SK-N-SH treated with all-trans-retinoic acid at 6 μM for 48 hours (cell line): ENCODE measurements around the gene TMEM63A.

ENCODE experiments used
- ATAC-seq: fragments of 200-7000 bp; cut with Tn5 transposase; 3 replicates; pipeline ENCODE4 v1.9.1; 2020; ENCODE audit warnings: mild to moderate bottlenecking, moderate library complexity
- ARNTL ChIP-seq: fragments of 450-650 bp; formaldehyde crosslinking; IDR thresholded peaks from 2 replicates; pipeline ENCODE4 v1.5.0; 2020; ENCODE audit warnings: low read depth, mild to moderate bottlenecking, moderate library complexity, borderline replicate concordance
- ESRRG ChIP-seq: fragments of 250-450 bp; sonication (Bioruptor Pico); IDR thresholded peaks from 2 replicates; pipeline ENCODE4 v1.6.1; 2021; ENCODE audit warnings: mild to moderate bottlenecking
- GLIS3 ChIP-seq: fragments of 250-450 bp; sonication (Bioruptor Pico); IDR thresholded peaks from 2 replicates; pipeline ENCODE4 v1.5.0; 2020; ENCODE audit warnings: mild to moderate bottlenecking, moderate library complexity
- ISL1 ChIP-seq: fragments of 250-450 bp; sonication (Bioruptor Pico); IDR thresholded peaks from 2 replicates; pipeline ENCODE4 v2.1.2; 2022; ENCODE audit warnings: mild to moderate bottlenecking, moderate library complexity
- OSR1 ChIP-seq: fragments of 250-450 bp; sonication (Bioruptor Pico); IDR thresholded peaks from 2 replicates; pipeline ENCODE4 v1.8.0; 2022; ENCODE audit warnings: moderate library complexity, mild to moderate bottlenecking, inconsistent platforms
- PPARA ChIP-seq: fragments of 250-450 bp; sonication (Bioruptor Pico); IDR thresholded peaks from 2 replicates; pipeline ENCODE4 v1.5.0; 2020; ENCODE audit warnings: mild to moderate bottlenecking, borderline replicate concordance
- RARB ChIP-seq: fragments of 250-450 bp; sonication (Bioruptor Pico); IDR thresholded peaks from 2 replicates; pipeline ENCODE4 v1.8.0; 2021; ENCODE audit warnings: mild to moderate bottlenecking, moderate library complexity
- SNAI2 ChIP-seq: fragments of 250-450 bp; sonication (Bioruptor Pico); IDR thresholded peaks from 2 replicates; pipeline ENCODE4 v1.5.0; 2020; ENCODE audit warnings: mild to moderate bottlenecking, moderate library complexity
- TCF4 ChIP-seq: fragments of 250-450 bp; sonication (Bioruptor Pico); IDR thresholded peaks from 2 replicates; pipeline ENCODE4 v1.8.0; 2021; ENCODE audit warnings: mild to moderate bottlenecking, moderate library complexity, borderline replicate concordance
- TOX ChIP-seq: fragments of 250-450 bp; sonication (Bioruptor Pico); IDR thresholded peaks from 2 replicates; pipeline ENCODE4 v1.8.0; 2021; ENCODE audit warnings: mild to moderate bottlenecking, moderate library complexity, borderline replicate concordance
- ZFP3 ChIP-seq: fragments of 250-450 bp; sonication (Bioruptor Pico); IDR thresholded peaks from 2 replicates; pipeline ENCODE4 v1.5.0; 2020; ENCODE audit warnings: mild to moderate bottlenecking, moderate library complexity
- ZFP30 ChIP-seq: fragments of 450-650 bp; formaldehyde crosslinking; IDR thresholded peaks from 2 replicates; pipeline ENCODE4 v1.5.0; 2022; ENCODE audit warnings: mild to moderate bottlenecking, moderate library complexity
- ZNF565 ChIP-seq: fragments of 450-650 bp; formaldehyde crosslinking; conservative IDR thresholded peaks from 2 replicates; pipeline ENCODE4 v1.5.0; 2020; ENCODE audit warnings: low read depth, mild to moderate bottlenecking, moderate library complexity
- ZNF70 ChIP-seq: fragments of 450-650 bp; formaldehyde crosslinking; IDR thresholded peaks from 2 replicates; pipeline ENCODE4 v1.5.0; 2020; ENCODE audit warnings: mild to moderate bottlenecking, moderate library complexity
- ZNF8 ChIP-seq: fragments of 450-650 bp; formaldehyde crosslinking; IDR thresholded peaks from 2 replicates; pipeline ENCODE4 v1.5.0; 2020; ENCODE audit warnings: mild to moderate bottlenecking, moderate library complexity
- TF ChIP-seq, protein P1 (sequence below): fragments of 250-450 bp; sonication (Bioruptor Pico); IDR thresholded peaks from 2 replicates; pipeline ENCODE4 v1.5.1; 2020; ENCODE audit warnings: low read depth, mild to moderate bottlenecking, moderate library complexity
- TF ChIP-seq, protein P2 (sequence below): fragments of 250-450 bp; sonication (Bioruptor Pico); IDR thresholded peaks from 2 replicates; pipeline ENCODE4 v1.5.1; 2021; ENCODE audit warnings: mild to moderate bottlenecking, moderate library complexity
- TF ChIP-seq, protein P3 (sequence below): fragments of 250-450 bp; sonication (Bioruptor Pico); IDR thresholded peaks from 2 replicates; pipeline ENCODE4 v1.5.0; 2020; ENCODE audit warnings: mild to moderate bottlenecking, moderate library complexity

Gene TMEM63A

DNA sequence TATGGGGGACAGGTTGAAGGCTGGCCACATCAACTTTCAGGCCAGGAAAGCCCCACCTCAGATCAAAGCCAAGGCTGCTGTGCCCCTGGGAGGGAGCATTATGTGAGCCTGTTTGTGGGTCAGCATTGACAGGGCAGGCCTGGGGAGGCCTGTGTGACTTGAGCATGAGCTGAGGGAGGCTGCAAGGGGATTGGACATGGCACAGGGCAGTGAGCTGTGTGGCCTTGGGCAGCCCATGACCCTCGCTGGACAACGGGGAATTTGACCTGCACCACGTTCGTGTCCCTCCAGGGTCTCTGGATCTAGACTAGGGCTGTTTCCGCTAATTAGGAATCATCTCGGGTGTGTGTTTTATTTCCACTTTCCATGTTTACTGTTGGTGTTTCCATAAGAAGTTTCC, 24.3 kb upstream of the TMEM63A start:
- TF ChIP-seq GLIS3 (CRISPR knock-in tag) (no peak), ESRRG (CRISPR knock-in tag) (no peak)
- TF ChIP-seq, protein P1, sequence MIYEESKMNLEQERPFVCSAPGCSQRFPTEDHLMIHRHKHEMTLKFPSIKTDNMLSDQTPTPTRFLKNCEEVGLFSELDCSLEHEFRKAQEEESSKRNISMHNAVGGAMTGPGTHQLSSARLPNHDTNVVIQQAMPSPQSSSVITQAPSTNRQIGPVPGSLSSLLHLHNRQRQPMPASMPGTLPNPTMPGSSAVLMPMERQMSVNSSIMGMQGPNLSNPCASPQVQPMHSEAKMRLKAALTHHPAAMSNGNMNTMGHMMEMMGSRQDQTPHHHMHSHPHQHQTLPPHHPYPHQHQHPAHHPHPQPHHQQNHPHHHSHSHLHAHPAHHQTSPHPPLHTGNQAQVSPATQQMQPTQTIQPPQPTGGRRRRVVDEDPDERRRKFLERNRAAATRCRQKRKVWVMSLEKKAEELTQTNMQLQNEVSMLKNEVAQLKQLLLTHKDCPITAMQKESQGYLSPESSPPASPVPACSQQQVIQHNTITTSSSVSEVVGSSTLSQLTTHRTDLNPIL (CRISPR knock-in tag), result no peak
- ATAC-seq, result no peak

DNA sequence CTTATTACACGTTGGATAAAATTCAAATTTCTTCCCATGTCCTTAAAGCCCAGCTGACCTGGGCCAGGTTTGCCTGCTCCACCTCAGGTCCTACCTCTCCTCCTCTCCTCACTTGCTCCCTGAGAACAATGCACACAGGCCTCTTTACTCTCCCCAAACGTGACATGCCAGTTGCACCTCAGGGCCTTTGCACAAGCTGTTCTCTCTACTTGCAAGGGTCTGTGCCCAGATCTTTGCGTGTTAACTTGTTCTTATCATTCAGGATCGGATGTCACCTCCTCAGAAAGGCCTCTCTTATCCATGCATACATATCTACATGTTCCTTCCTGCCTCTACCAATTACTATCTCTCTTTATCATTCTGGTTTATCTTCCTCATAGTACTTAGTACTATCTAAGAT, 21.4 kb upstream of the TMEM63A start:
- no peak for TF ChIP-seq OSR1 (CRISPR knock-in tag)
- no peak for TF ChIP-seq ZNF565
- TF ChIP-seq TCF4 (CRISPR knock-in tag), result no peak
- no peak for TF ChIP-seq ARNTL (CRISPR knock-in tag)
- no peak for TF ChIP-seq ZFP3 (CRISPR knock-in tag)
- TF ChIP-seq, protein P2, sequence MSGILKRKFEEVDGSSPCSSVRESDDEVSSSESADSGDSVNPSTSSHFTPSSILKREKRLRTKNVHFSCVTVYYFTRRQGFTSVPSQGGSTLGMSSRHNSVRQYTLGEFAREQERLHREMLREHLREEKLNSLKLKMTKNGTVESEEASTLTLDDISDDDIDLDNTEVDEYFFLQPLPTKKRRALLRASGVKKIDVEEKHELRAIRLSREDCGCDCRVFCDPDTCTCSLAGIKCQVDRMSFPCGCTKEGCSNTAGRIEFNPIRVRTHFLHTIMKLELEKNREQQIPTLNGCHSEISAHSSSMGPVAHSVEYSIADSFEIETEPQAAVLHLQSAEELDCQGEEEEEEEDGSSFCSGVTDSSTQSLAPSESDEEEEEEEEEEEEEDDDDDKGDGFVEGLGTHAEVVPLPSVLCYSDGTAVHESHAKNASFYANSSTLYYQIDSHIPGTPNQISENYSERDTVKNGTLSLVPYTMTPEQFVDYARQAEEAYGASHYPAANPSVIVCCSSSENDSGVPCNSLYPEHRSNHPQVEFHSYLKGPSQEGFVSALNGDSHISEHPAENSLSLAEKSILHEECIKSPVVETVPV (CRISPR knock-in tag), result no peak
- TF ChIP-seq, protein P3, sequence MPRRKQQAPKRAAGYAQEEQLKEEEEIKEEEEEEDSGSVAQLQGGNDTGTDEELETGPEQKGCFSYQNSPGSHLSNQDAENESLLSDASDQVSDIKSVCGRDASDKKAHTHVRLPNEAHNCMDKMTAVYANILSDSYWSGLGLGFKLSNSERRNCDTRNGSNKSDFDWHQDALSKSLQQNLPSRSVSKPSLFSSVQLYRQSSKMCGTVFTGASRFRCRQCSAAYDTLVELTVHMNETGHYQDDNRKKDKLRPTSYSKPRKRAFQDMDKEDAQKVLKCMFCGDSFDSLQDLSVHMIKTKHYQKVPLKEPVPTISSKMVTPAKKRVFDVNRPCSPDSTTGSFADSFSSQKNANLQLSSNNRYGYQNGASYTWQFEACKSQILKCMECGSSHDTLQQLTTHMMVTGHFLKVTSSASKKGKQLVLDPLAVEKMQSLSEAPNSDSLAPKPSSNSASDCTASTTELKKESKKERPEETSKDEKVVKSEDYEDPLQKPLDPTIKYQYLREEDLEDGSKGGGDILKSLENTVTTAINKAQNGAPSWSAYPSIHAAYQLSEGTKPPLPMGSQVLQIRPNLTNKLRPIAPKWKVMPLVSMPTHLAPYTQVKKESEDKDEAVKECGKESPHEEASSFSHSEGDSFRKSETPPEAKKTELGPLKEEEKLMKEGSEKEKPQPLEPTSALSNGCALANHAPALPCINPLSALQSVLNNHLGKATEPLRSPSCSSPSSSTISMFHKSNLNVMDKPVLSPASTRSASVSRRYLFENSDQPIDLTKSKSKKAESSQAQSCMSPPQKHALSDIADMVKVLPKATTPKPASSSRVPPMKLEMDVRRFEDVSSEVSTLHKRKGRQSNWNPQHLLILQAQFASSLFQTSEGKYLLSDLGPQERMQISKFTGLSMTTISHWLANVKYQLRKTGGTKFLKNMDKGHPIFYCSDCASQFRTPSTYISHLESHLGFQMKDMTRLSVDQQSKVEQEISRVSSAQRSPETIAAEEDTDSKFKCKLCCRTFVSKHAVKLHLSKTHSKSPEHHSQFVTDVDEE (CRISPR knock-in tag), result no peak
- TF ChIP-seq PPARA, result no peak
- TF ChIP-seq ZFP30 (CRISPR knock-in tag), result no peak
- TF ChIP-seq SNAI2 (CRISPR knock-in tag), result no peak
- TF ChIP-seq, protein P1 (CRISPR knock-in tag), result no peak
- no peak for TF ChIP-seq ZNF70 (CRISPR knock-in tag)
- no peak for TF ChIP-seq ISL1 (CRISPR knock-in tag)
- TF ChIP-seq ZNF8 (CRISPR knock-in tag), result no peak
- no peak for TF ChIP-seq TOX (CRISPR knock-in tag)
- TF ChIP-seq RARB, result no peak
- no peak for ATAC-seq

DNA sequence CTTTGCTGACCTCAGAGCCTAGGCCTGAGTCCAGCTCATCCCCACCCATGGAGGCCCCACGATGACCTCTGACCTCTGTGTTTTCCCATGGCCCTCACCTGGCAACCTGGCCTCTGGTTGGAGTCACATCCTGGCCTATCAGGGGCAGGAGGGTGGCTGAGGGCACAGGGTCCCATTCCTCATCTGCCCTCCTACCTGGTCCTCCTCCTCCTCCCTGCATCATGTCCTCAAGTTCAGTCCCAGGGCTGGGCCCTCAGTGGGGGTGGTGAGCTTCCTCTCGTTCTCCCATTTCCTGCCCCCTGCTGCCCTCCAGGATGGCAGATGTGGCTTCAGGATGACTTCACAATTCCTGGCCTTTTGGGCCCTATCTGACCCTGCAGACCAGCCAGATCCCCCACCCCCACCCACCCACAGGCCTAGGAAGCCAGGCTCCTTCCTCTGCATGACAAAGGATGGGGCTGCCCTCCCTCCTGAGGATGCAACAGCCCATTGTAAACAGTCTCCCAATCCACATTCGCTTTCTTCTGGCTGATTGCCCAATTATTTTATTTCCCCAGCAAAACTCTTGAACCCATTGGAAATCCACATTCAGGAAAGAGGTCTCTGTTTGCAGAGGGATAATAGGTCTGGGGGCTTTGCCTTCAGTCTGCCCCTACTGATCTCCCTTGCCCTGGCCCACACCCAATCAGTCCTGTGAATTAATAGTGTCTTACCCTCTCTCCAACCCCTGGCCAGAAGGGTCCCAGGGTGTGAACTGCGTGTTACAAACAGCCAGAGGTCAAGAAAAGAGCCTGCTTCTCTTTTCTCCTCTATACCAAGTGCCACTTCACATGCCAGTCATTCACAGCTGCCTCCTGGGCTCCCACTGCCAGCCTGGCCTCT, 17.1 kb upstream of the TMEM63A start:
- no peak for ATAC-seq
- no peak for TF ChIP-seq OSR1 (CRISPR knock-in tag)
- no peak for TF ChIP-seq ARNTL (CRISPR knock-in tag)
- no peak for TF ChIP-seq SNAI2 (CRISPR knock-in tag)
- TF ChIP-seq GLIS3 (CRISPR knock-in tag), result no peak
- no peak for TF ChIP-seq ESRRG (CRISPR knock-in tag)
- TF ChIP-seq, protein P3 (CRISPR knock-in tag), result no peak
- TF ChIP-seq ZNF70 (CRISPR knock-in tag), result no peak
- TF ChIP-seq, all 23 proteins: peak for 0
